HG03159 (cell line): ENCODE results near the gene SYP.

Experiments used
- ATAC-seq: cut with Tn5 transposase; IDR thresholded peaks from one replicate; pipeline ENCODE4 v1.9.1; 2021; ENCODE audit warnings: mild to moderate bottlenecking, moderate library complexity; ENCODE audit not compliant: unreplicated experiment

SYP gene

GRCh38 chrX:49199906-49200771 lies at the start of gene SYP:
Gene SYP (minus strand): TSS chrX:49200193. CDS start chrX:49200186, 7 bp downstream.
- ATAC-seq: peak; percentile 82

- ATAC-seq: no peak
Observed at GRCh38 chrX:49249616-49250015, 49.6 kb upstream of the SYP start.

- ATAC-seq: no peak
Observed at GRCh38 chrX:49249071-49249470, 49.1 kb upstream of the SYP start.

GRCh38 chrX:49247916-49248811 lies 48.2 kb upstream of the SYP start:
- no peak for ATAC-seq

DNA sequence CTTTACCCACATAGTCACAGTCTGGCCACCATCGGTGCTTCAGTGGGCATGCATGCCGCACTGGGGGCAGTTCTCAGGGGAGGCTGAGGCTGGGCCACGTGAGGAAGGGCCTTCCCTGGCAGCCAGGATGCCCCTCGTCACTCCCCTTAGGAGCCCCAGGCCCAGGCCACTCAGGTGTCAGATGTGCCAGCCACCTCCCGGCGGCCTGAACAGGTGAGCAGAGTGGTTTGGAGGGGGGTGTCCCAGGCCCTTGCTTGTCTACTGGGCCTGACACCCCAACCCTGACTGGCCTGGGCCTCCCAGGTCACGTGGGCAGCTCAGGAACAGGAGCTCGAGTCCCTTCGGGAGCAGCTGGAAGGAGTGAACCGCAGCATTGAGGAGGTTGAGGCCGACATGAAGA lies 47.4 kb upstream of the SYP start:
- no peak for ATAC-seq

DNA sequence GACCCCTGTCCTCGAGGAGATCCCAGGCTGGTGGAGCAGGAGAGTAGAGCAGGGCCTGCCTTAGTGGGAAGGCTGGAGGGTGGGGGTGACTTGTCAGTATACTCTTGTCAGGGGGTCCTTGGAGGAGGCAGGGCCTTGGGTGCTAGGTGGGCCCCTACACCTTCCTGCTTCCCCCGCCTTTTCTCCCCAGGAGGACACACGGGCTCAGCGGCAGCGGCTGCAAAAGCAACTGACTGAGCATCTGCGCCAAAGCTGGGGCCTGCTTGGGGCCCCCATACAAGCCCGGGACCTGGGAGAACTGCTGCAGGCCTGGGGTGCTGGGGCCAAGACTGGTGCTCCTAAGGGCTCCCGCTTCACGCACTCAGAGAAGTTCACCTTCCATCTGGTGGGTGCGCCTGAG lies 46.5 kb upstream of the SYP start:
- ATAC-seq: no peak

DNA sequence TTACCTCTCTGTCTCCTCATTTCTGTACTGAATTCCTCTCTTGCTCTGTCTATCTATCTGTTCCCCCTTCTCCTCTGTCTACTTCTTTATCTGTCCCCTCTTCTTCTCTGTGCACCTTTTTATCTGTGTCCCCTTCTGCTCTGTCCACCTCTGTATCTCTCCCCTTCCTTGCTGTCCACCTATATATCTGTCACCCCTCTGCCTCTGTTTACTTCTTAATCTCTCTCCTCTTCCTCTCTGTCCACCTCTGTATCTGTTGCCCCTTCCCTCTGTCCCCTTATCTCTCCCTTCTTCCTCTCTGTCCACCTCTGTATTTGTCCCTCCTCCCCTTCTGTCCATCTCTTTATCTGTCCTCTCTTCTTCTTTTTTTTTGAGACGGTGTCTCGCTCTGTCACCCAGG lies 44.2 kb upstream of the SYP start:
- ATAC-seq: no peak

- no peak for ATAC-seq
Observed at GRCh38 chrX:49243166-49243565, 43.2 kb upstream of the SYP start.

DNA sequence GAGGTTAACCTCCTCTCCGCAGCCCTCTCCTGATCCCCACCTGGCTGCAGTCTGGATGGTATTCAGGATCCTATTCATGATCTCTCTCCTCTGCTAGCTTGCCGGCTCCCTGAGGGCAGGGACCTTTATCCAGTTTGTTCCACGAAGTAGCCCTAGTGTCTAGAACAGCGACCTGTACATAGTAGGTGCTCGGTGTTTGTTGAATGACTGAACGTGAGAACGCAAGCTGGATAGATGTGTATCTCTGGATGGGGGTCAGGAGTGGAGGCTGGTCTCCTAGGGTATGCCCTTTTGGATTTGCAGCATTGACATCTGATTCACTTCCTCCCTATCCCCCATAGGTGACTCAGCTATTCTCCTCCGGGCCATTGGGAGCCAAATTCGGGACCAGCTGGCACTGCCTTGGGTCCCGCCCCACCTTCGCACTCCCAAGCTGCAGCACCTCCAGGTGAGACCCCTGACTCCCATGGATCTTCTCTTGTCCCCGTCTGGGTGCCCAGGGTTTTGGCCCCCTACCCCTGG lies 42.6 kb upstream of the SYP start:
- no peak for ATAC-seq

DNA sequence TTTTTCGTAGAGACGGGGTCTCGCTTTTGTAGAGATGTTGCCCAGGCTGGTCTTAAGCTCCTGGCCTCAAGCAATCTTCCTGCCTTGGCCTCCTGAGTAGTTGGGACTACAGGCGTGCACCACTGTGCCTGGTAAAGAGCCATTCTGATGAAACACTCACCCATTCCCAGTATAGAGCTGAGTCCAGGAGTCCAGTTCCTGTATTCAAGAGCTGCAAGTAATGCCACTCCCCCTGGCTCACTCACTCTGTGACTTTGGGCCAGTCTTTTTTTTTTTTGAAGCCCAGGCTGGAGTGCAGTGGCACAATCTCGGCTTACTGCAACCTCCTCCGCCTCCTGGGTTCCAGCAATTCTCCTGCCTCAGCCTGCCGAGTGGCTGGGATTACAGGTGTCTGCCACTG lies 38.7 kb upstream of the SYP start:
- no peak for ATAC-seq

- no peak for ATAC-seq
Observed at GRCh38 chrX:49237060-49237459, 37.1 kb upstream of the SYP start.

GRCh38 chrX:49233887-49234555 lies 34.0 kb upstream of the SYP start:
- ATAC-seq: no peak

DNA sequence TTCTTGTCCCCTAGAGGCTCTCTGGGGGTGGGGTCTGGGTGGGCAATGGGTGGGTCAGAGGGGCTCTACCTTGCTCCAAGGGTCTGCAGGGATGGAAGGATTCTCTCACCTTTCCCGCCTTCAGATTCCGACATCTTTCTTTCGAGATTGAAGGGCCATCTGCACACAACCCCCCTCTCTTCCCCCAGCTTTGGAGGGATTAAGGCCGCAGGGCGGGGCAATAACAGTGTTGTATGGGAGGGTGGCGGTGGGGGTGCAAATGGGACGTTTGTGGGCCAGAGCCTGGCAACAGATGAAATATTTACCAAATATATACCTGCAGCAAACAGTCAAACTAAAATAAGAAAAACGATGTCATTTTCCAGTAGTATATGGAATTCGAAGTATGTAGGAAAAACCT lies 33.2 kb upstream of the SYP start, which contains the start of gene CACNA1F:
Gene CACNA1F, minus strand, starts transcription at position 165 of the 400 bp plus-strand sequence. Its CDS starts 31 bp downstream, at position 134.
- no peak for ATAC-seq

DNA sequence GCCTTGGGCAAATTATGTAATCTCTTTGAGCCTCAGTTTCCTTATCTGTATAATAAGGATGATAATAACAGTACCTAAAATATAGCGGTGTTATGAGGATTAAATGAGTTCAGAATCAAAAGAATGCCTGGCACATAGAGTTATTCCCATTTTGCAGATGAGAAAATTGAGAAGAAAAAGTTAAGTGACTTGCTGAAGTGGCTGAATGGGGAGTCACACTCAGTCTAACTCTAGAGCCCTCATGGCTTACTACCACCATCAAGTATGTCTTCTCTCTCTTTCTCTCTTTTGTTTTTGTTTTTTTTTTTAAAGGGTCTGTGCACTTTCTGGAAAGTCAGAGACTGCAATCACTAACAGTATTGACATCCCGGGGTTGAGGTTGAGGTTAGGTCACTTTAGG lies 32.5 kb upstream of the SYP start:
- ATAC-seq: no peak

- no peak for ATAC-seq
Observed at GRCh38 chrX:49231333-49232000, 31.5 kb upstream of the SYP start.

DNA sequence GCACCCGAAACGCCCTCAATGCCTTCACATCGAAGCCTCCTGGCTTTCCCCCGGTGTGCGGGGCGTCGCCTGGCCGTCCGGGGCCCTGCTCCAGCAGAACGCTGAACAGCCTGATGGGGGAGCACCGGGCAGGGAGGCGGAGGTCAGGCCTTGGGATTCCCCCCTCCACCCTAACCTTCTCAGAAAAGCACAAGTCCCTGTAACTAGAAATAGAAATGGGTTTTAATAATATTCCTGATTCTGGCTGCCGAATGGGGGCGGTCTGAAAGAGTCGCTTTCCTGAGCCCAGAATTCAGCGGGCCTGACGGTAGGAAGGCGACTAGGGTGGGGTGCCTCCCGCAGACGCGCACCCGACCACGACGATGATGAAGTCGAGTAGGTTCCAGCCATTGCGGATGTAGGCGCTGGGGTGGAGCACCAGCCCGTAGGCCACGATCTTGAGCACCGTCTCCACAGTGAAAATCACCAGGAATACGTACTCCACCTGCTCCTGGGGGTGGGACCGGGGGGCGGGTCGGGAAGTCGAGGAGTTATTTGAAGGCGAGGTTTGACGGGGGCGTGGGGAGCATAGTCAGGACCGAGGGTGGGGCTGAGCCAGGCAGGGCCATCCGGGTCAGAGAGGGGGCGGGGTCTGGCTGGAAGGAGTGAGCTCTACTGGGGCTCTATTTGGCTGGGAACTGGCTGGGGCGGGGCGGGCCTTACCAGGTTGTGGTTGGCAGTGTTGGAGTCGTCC lies 30.7 kb upstream of the SYP start:
- peak; percentile 59 for ATAC-seq

- ATAC-seq: no peak
Observed at GRCh38 chrX:49228185-49228584, 28.2 kb upstream of the SYP start.

DNA sequence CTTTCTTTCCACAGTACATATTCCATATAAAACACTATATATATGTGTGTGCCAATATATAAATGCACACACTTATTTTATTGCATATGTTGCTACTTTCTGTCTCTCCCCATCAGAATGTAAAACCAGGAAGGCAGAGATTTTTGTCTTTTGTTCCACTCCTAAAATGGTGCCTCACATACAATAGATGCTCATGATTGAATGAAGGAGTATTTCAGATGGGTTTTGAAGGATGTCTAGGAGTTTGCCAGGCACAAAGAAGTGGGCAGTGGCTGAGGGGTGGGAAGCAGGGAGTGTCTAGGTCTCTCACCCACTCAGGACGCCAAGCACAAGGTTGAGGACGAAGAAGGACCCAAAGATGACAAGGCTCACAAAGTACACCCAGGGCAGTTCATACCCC lies 27.7 kb upstream of the SYP start:
- no peak for ATAC-seq

DNA sequence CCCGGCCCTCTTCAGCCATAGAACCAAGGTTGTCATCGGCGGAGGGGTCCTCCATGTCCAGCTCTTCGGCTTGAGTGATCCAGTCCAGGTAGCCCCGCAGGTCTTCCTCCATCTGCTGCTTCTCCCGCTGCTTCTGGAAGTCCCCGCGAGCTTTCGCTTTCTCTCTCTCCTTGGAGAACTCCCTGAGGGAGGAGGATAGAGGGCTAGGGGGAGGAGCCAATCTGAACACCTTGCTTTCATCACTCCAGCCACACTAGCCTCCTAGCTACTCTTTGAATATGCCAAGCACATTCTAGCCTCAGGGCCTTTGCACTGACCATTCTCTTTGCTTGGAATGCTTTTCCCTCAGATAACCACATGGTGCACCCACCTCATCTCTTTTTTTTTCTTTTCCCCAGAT lies 27.0 kb upstream of the SYP start:
- ATAC-seq: no peak

DNA sequence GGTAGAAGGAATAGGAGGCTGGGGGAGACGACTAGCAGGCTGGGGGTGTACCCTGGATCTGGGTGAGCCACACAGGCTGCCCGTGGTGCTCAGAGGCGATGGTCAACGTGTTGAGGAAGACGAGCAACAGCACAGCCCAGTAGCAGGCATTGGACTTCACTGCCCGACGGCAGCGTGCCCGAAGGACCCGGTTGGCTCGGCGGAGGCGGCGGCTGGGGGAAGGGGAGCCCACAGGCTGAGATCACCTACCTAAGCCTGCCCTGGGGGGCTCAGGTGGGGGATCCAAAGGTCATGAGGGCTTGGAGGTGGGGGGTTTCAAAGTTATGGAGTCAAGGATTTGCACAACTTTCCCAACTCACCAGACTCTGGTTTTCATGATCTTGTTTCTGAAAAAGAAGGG lies 25.9 kb upstream of the SYP start:
- no peak for ATAC-seq
